HTR-8/SVneo (cell line): ENCODE results near the gene C17orf113.
"Not testable (repeated sequence)": the region's sequence is repeated elsewhere in the genome, so short reads cannot be mapped to it uniquely, and the experiment has no call there.

Source experiments
- DNase-seq: peaks from one replicate; pipeline ENCODE4 v3.0.0; 2011; ENCODE audit warnings: low spot score, mixed read lengths; ENCODE audit not compliant: insufficient read length
- FAIRE-seq: peaks from 2 replicates; lab custom pipeline; 2011; peaks lifted over from hg19 to GRCh38; lab: Jason Lieb, UNC

Gene C17orf113

GRCh38 chr17:42047343-42047742 is 3.1 kb downstream of the C17orf113 start:
- no peak for DNase-seq

GRCh38 chr17:42045719-42046118 is 4.7 kb downstream of the C17orf113 start:
- no peak for FAIRE-seq
- no peak for DNase-seq

More at GRCh38 chr17:42047343-42047742, 3.1 kb downstream of the C17orf113 start:
- no peak for FAIRE-seq

GRCh38 chr17:42042598-42043319 is 7.6 kb downstream of the C17orf113 start:
- DNase-seq (no peak), FAIRE-seq (peak; percentile 40)

- DNase-seq: no peak
- no peak for FAIRE-seq
Observed at GRCh38 chr17:42041619-42042018, 8.8 kb downstream of the C17orf113 start.

- peak; percentile 55 for FAIRE-seq
- DNase-seq: no peak
Observed at GRCh38 chr17:42040818-42041217, 9.6 kb downstream of the C17orf113 start.

- no peak for DNase-seq
- no peak for FAIRE-seq
Observed at GRCh38 chr17:42039794-42040763, 10.3 kb downstream of the C17orf113 start.

- FAIRE-seq: no peak
- no peak for DNase-seq
Observed at GRCh38 chr17:42038221-42038973, 12.0 kb downstream of the C17orf113 start.

- FAIRE-seq (no peak), DNase-seq (no peak)
Observed at GRCh38 chr17:42034059-42034458, 16.3 kb downstream of the C17orf113 start.

GRCh38 chr17:42031584-42031983 is 18.8 kb downstream of the C17orf113 start:
- no peak for DNase-seq
- no peak for FAIRE-seq

- DNase-seq (no peak), FAIRE-seq (no peak)
Observed at GRCh38 chr17:42028791-42029127, 21.6 kb downstream of the C17orf113 start.

GRCh38 chr17:42027961-42028790 is 22.2 kb downstream of the C17orf113 start:
- FAIRE-seq (no peak), DNase-seq (no peak)

- no peak for FAIRE-seq
- DNase-seq: no peak
Observed at GRCh38 chr17:42027590-42027889, 22.9 kb downstream of the C17orf113 start.

GRCh38 chr17:42026857-42027589 is 23.4 kb downstream of the C17orf113 start:
- FAIRE-seq (no peak), DNase-seq (no peak)

- DNase-seq (no peak), FAIRE-seq (no peak)
Observed at GRCh38 chr17:42025936-42026335, 24.5 kb downstream of the C17orf113 start.

GRCh38 chr17:42025191-42025579 is 25.2 kb downstream of the C17orf113 start:
- DNase-seq: no peak
- FAIRE-seq: no peak

- FAIRE-seq (no peak), DNase-seq (no peak)
Observed at GRCh38 chr17:42023524-42024349, 26.7 kb downstream of the C17orf113 start.

GRCh38 chr17:42020845-42021244 is 29.6 kb downstream of the C17orf113 start:
- not testable (repeated sequence) for FAIRE-seq, DNase-seq
